GM21619 (cell line): ENCODE data around the gene SNX8.

Experiments used
- ATAC-seq: cut with Tn5 transposase; IDR thresholded peaks from one replicate; pipeline ENCODE4 v1.9.1; 2021; ENCODE audit not compliant: unreplicated experiment

The SNX8 gene

GRCh38 chr7:2247141-2247995, 66.9 kb downstream of the SNX8 start:
- no peak for ATAC-seq

DNA sequence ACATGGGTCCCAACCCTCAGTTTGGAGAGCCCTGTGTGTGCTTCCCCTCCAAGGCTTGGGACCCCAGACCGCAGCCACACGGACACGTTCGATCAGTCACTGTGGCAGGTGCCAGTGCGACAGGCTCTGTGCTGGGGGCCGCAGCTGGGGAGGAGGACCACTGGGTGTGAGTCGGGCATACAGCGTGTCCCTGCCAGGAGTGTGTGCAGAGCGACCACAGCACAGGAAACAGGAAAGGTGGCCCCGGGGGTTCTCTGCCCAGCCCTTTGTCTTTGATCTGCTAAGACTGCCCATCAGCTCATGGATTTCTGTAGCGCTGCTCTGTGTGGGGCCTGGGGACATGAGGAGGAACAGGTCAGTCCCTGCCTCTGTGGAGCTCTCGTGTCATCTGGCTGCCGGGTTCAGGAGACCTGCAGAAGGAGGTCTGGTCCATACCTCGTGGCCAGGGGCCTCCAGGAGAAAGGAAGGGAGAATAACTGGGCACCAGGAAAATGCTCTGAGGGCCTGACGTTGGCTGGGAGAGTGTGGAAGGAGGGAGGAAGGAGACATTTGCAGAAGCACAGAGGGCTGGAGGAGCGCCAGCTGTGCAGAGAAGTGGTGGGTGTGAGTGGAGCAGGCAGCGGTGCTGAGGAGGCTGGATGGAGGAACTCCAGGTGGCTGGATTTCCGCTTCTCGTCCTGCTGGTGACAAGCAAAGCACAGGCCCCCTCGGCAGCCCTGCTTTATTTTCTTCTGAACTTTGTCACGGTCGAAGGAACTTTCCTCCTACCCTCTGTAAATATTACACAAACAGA, 68.2 kb downstream of the SNX8 start:
- no peak for ATAC-seq

GRCh38 chr7:2244404-2244995, 69.7 kb downstream of the SNX8 start:
- no peak for ATAC-seq

DNA sequence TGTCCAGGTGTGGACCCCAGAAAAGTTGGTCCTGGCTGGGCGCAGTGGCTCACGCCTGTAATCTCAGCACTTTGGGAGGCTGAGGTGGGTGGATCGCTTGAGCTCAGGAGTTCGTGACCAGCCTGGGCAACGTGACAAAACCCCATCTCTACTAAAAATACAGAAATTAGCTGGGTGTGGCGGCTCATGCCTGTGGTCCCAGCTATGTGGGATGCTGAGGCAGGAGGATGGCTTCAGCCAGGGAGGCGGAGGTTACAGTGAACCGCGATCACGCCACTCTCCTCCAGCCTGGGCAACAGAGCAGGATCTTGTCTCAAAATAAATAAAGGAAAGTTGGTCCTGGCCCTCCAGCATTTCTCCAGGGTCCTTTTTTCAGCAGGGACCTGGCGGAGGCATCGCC, 70.8 kb downstream of the SNX8 start:
- ATAC-seq, result no peak

GRCh38 chr7:2242541-2243429, 71.5 kb downstream of the SNX8 start:
- ATAC-seq, result no peak

DNA sequence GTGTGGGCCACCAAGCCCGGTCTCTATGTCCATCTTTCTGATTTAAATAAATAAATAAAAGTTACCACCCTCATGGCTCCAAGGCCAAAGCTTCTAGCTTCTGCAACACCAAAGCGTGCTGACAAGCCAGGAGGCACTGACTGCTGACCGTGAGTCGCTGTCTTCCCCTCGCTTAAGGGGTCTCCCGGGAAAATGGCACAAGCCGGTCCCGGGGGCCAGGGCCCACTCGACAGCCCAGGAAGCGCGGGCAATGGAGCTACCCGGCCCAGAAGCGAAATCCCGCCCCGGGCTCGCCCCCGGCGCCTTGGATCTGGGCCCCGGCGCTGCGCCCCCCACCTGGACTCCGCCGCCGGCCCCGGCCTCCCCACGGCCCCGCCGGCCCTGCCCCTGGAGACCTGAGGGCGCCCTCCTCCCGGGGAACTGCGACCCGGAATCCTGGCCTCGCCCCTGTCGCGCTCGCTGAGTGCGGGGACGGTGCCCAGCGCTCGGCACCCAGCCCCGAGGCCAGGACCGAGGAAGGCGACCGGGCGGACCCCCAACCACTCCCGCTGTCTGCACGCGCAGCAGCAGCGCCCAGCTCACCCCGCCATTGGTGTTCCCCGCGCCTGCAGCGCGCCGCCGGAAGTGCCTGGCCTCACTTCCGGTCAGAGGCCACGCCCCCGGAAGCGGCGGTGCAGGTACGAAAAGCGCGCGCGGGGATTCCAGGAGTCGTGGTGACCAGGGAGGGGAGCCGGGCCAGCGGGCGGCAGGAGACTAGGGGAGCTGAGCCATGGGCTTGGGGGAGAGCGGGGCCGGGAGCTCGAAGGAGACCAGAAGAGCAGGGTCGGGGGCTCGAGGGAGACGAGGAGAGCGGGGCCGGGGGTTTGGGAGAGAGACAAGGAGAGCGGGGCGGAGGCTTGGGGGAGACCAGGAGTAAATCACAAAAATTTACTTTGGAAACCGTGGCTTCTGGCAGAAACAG, 72.4 kb downstream of the SNX8 start, which contains the start of the genes MRM2 and NUDT1:
MRM2 (minus strand) TSS at position 626 of the 961 bp plus-strand sequence; CDS start at position 590, 36 bp downstream.
NUDT1 (plus strand) TSS at position 647 of the 961 bp plus-strand sequence. CDS start 2,349 bp downstream, outside the sequence.
- ATAC-seq, result peak; percentile 57

GRCh38 chr7:2239242-2239641, 75.0 kb downstream of the SNX8 start:
- ATAC-seq, result no peak

GRCh38 chr7:2237109-2237602, 77.1 kb downstream of the SNX8 start:
- peak; percentile 56 for ATAC-seq

DNA sequence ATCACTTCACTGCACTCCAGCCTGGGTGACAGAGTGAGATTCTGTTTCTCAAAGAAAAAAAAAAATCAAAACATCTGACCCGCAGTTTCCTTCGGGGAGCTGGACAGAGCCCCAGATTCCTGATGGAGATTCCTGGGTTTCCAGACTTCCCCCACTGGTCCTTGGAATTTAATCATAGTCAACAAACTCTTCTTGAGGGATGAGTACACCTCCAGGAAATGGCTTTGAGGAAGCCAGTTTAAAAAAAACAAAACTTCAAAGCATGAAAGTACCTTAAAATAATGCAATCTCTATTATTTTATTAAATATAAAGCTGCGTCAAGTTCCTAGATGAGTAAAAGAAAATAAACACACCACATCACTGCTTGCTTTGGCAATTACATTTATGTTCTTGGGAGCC, 80.3 kb downstream of the SNX8 start:
- no peak for ATAC-seq

- ATAC-seq, result peak; percentile 68
Measured at GRCh38 chr7:2232766-2233520, 81.3 kb downstream of the SNX8 start, which contains the start of gene MAD1L1. Gene MAD1L1 (minus strand): TSS chr7:2232945. CDS start chr7:2230133, 2,812 bp downstream.

DNA sequence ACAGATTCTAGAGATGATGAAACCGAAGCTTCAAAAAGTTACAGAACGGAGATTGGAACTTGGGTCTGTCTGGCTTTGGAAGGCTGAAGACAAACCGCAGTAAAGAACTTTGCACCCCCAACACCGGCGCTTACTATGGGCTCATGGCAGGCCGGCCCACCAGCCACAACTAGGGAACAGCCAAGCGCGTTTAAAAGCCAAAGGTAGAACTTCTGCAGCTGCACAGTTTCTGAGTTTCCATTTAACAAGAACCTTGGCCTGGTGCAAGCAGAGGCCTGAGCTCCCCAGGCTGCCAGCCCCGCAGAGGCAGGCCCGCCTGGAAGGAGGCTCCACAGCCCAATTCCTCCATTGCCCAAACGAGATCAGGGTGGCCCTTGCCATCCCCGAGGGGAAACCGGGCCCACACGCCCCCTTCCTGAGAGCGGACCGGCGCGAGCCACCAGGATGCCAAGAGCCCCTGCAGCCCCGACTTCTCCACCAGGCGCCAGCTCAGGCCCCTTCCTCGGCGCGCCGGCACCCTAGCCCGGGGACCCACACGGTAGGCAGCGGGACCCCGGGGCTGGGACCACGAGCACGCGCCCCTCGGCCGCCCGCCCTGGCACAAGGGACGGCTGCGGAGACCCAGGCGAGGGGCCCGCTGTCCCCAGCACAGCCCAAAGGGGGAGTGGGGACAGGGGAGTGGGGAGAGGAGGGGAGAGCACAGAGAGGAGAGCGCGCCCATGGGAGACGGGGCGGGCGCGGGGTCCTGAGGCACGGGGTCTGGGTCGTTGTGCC, 82.1 kb downstream of the SNX8 start:
- ATAC-seq, result peak; percentile 32

DNA sequence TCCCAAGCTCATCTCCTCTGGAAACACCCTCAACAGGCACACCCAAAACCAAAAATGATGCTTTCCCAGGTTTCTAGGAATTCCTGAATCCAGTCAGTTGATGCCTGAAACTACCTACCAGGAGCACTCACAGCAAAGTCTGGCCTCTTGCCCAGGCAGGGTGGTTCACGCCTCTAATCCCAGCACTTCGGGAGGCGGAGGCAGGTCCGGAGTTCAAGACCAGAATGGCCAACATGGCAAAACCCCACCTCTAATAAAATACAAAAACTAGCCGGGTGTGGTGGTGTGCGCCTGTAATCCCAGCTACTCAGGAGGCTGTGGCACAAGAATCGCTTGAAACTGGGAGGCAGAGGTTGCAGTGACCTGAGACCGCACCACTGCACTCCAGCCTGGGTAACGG, 83.4 kb downstream of the SNX8 start:
- ATAC-seq, result no peak

DNA sequence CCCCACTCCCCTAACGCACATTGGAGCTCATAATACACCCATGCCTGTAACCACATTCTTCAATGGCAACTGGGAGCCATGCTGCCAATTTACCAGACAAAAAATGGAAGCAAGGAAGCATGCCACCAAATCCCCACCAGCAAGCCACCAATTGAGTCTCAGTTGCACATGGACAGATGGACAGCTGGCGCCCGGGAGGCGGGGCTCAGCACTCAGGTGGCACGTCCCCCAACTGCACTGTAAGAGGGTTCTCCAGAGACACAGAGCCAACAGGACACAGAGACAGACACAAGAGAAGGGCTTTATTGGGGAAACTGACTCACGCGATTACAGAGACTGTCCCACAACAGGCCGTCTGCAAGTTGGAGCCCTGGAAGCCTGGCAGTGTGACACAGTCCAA, 84.0 kb downstream of the SNX8 start:
- ATAC-seq, result no peak

DNA sequence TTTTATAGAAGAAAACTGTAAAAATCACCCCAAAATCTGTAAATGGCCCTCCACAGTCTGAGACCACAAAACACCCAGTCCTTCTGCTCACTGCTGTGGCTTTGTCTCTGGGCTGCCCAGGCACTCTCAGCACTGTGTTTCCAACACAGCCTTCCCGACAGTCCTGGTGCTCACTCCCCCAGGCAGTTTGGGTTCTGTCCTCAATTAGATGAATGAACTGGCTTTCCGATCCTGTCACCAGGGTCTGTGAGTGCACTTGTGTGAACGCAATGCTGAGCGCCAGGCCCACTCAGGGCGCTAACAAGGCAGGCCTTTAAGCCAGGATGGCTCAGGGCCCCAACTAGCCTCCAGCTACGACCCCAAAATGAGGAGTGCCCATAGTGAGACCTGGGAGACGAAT, 84.8 kb downstream of the SNX8 start:
- ATAC-seq, result no peak

- no peak for ATAC-seq
Measured at GRCh38 chr7:2228921-2229320, 85.3 kb downstream of the SNX8 start.

DNA sequence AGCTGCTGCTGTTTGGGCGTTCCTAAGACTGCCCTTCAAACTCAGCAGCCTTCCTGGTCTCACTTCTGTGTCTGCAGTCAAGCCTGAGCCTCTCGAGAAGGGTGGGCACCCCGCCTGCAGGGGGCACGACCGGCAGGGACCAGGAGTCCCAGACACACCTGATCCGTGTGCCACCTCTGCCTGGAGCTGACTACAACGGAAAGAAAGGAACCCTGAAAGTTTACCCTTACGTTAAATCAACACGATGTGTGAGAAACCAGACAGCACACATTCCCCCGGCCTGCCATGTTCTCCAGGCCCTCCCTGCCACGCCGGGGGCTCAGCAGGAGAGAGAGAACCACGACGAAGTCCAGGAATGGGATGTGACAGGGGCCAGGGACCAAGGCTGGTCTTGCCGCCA, 86.5 kb downstream of the SNX8 start:
- ATAC-seq, result no peak

DNA sequence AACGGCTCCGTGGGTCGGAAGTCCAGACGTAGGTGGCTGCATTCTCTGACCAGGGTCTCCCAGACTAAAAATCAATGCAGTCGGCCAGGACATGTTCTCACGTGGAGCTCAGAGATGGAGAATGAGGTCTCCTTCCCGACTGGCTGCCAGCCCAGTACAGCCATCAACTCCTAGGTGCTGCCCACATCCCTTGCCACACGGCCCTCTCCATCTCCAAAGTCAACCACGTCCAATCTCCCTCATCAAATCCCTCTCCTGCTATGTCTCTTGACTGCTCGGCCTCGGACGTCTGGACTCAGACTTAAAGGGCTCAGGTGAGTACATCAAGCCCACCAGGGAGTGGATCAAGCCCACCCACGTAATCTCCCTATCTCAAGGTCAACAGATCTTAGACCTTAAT, 88.4 kb downstream of the SNX8 start:
- ATAC-seq, result no peak

GRCh38 chr7:2225336-2225735, 88.9 kb downstream of the SNX8 start:
- no peak for ATAC-seq
